Measurements from ENCODE around the gene FSD1L. TPM values are rescaled to one million over a fixed set of nuclear protein-coding genes. Genes with fewer than 3 reads are reported as not detected.
"Not testable (repeated sequence)": the region's sequence is repeated elsewhere in the genome, so short reads cannot be mapped to it uniquely, and the experiment has no call there.

FSD1L gene
- polyA plus RNA-seq, 3 donors: 0.96 to 3.2 (median 1.5) TPM

GRCh38 chr9:105522618-105523385, 75.0 kb downstream of the FSD1L start:
- H3K9me3 ChIP-seq (replicated peaks in 1 of 2; ENCODE audit: control insufficient read depth in 1 of 2, insufficient read depth in 1 of 2, low read length in 2 of 2); H3K4me3 Mint-ChIP-seq; H3K27me3 Mint-ChIP-seq (ENCODE audit: low read depth in 3 of 3); DNase-seq; H3K4me1 ChIP-seq (ENCODE audit: control insufficient read depth in 1 of 2, insufficient read depth in 2 of 2, low read length in 2 of 2); H2AFZ ChIP-seq (ENCODE audit: insufficient read depth, low read depth, low read length, poor library complexity, severe bottlenecking); H3K36me3 Mint-ChIP-seq; H3K4me2 ChIP-seq (replicated peaks; ENCODE audit: extremely low read depth, low read length, poor library complexity, severe bottlenecking); intact Hi-C loops (cut with micrococcal nuclease); H3K27ac Mint-ChIP-seq; H4K20me1 ChIP-seq (ENCODE audit: insufficient read depth, low read length); H3K36me3 ChIP-seq (replicated peaks in 1 of 2; ENCODE audit: control insufficient read depth in 1 of 2, insufficient read depth in 2 of 2, low read length in 2 of 2); H3K9ac ChIP-seq (ENCODE audit: insufficient read depth, low read length, poor library complexity, severe bottlenecking); H3K27ac ChIP-seq (ENCODE audit: low read depth in 1 of 2, low read length in 2 of 2); H3K4me1 Mint-ChIP-seq; H3K27me3 ChIP-seq (ENCODE audit: control insufficient read depth in 2 of 2, insufficient read depth in 2 of 2, low read length in 2 of 2); H3K4me3 ChIP-seq (replicated peaks in 1 of 3; ENCODE audit: low read depth in 2 of 3, low read length in 3 of 3); H3K79me2 ChIP-seq (ENCODE audit: insufficient read depth, low read length): not testable (repeated sequence)
- WGBS (ENCODE audit: insufficient coverage): 100% methylated on average over 2 of the region's 10 CpGs
- H3K9me3 Mint-ChIP-seq: peaks cover 0 to 16% (median 4%) of the 10 kb centered on the region in 7 donors

GRCh38 chr9:105531530-105531929, 83.7 kb downstream of the FSD1L start:
- DNase-seq: no peak
- peaks cover 10 to 19% of the 10 kb centered on the region in 2 donors for H3K36me3 Mint-ChIP-seq
- Histone ChIP-seq H3K4me2 (replicated peaks; ENCODE audit: extremely low read depth, low read length, poor library complexity, severe bottlenecking) (no peak overlapping the region), H2AFZ (ENCODE audit: insufficient read depth, low read depth, low read length, poor library complexity, severe bottlenecking) (no peak overlapping the region), H3K9me3 (replicated peaks in 1 of 2; ENCODE audit: control insufficient read depth in 1 of 2, insufficient read depth in 1 of 2, low read length in 2 of 2) (no peaks in the 10 kb centered on the region), H3K79me2 (ENCODE audit: insufficient read depth, low read length) (no peaks in the 10 kb centered on the region), H3K27me3 (ENCODE audit: control insufficient read depth in 2 of 2, insufficient read depth in 2 of 2, low read length in 2 of 2) (no peaks in the 10 kb centered on the region), H3K4me3 (replicated peaks in 1 of 3; ENCODE audit: low read depth in 2 of 3, low read length in 3 of 3) (no peak overlapping the region), H3K36me3 (replicated peaks in 1 of 2; ENCODE audit: control insufficient read depth in 1 of 2, insufficient read depth in 2 of 2, low read length in 2 of 2) (no peaks in the 10 kb centered on the region), H4K20me1 (ENCODE audit: insufficient read depth, low read length) (no peaks in the 10 kb centered on the region), H3K4me1 (ENCODE audit: control insufficient read depth in 1 of 2, insufficient read depth in 2 of 2, low read length in 2 of 2) (no peaks in the 10 kb centered on the region), H3K27ac (ENCODE audit: low read depth in 1 of 2, low read length in 2 of 2) (no peak overlapping the region), H3K9ac (ENCODE audit: insufficient read depth, low read length, poor library complexity, severe bottlenecking) (no peak overlapping the region)
- WGBS (ENCODE audit: insufficient coverage): no CpG with 5 or more reads among the region's 3 CpGs
- no peak overlapping the region for H3K4me3 Mint-ChIP-seq
- intact Hi-C loops (cut with micrococcal nuclease): no loop called here
- no peaks in the 10 kb centered on the region for H3K4me1 Mint-ChIP-seq
- H3K27me3 Mint-ChIP-seq (ENCODE audit: low read depth in 3 of 3): no peaks in the 10 kb centered on the region
- no peak for TF ChIP-seq CTCF (IDR thresholded peaks at IDR 0.05)
- peaks cover 0 to 5% (median 4%) of the 10 kb centered on the region in 7 donors for H3K9me3 Mint-ChIP-seq
- no peak overlapping the region for H3K27ac Mint-ChIP-seq
